SK-N-DZ (cell line): Measurements from ENCODE around the gene CALN1.
"Not testable (repeated sequence)": the region's sequence is repeated elsewhere in the genome, so short reads cannot be mapped to it uniquely, and the experiment has no call there.

Experiments
- DNase-seq: peaks from one replicate; pipeline ENCODE4 v3.0.0-alpha.2; 2015; ENCODE audit warnings: low spot score

Gene CALN1

DNA sequence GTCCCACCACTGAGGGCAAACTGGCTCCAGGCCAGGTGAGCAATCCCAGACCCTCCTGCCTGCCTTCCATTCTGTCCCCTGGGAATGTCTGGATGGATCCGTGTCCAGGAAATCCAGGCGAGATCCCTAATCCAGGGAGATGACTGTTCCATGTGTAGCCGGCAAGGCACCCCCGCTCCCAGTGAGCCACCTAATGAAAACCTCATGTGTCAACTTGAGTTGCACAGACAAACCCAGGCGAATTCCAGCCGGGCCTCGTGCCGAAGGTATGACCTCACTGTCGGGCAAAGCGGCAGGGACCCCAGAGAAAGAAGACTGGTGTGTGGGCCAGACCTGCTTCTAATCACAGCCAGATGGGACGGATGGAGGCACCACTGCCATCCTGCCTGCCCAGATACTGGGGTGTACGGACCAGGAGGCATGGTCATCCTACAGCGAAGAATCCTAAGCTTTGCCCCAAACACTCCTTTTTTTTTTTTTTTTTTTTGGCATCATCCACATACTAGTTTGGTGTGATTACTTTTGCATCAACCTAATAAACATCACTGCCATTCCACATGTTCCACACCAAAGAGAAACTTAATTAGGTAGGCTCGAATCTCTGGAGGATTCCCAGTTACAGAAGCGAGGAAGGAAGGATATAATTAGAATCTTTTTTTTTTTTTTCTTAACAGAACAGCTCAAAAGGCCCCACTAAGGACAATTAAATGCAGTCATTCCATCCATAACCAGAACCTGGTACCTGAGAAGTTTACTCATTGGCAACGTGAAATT lies 313.1 kb downstream of the CALN1 start:
- peak; percentile 26 for DNase-seq

DNA sequence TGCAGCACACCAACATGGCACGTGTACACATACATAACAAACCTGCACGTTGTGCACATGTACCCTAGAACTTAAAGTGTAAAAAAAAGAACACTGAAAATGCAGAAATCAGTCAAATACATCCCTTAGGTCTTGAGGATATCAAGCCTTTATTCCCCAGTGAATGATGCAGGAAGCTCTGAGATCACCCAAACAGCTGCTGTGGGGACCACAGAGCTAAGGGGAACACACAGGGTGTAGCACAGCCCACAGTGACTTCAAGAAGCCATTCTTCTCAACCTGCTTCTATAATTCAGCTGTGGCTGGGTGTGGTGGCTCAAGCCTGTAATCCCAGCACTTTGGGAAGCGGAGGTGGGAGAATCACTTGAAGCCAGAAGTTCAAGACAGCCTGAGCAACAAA lies 314.9 kb downstream of the CALN1 start:
- no peak for DNase-seq

DNA sequence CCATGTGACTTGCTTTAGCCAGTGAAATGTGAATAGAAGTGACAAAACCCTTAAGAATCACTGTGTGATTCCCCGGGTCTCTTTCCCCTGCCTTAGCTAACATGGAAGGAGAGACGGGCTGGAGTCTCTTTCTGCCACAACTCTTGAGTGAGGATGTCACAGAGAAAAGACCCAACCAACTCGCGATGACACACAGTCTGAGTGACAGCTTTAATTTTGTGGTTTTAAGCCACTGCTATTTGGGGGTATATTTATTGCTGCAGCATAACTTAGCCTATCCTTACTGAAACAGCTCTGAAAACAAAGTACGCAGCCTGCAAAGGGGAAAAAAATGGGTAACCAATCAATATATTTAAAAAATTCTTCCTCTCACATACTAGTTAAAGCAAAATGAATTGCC lies 319.4 kb downstream of the CALN1 start:
- DNase-seq, result no peak

DNA sequence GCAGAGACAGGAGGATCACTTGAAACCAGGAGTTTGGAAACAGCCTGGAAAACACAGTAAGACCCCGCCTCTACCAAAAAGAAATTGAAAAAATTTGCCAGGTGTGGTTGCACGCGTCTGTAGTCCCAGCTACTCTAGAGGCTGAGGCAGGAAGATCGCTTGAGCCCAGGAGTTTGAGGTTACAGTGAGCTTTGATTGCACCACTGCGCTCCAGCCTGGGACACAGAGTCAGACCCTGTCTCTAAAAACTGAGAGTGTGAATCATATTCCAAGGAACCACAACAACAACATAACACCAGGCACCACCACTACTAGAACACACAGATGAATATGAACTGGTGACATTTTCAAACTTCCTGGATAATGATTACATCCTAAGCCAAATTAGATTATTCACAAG lies 324.2 kb downstream of the CALN1 start:
- no peak for DNase-seq

- DNase-seq, result no peak
Measured at GRCh38 chr7:72080865-72081510, 331.1 kb downstream of the CALN1 start.

DNA sequence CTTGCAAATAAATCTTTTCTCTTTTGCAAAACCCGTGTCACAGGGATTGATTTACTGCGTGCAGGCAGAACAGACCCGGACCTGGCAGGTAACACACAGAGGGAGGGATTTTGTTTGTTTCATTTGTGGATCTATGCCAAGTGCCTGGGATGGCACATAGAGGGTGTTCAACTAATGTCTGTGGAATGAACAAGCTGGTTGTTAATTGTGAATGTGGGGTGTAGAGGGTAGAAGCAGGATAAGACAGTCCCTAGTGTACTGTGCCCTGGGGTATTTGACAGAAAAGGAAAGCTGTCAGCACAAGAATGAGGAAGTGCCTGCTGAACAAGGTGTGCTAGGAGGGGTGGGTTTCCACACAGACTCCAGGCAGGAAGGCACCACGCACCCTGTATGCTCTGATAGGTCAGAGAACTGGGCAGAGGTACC lies 331.8 kb downstream of the CALN1 start:
- no peak for DNase-seq

DNA sequence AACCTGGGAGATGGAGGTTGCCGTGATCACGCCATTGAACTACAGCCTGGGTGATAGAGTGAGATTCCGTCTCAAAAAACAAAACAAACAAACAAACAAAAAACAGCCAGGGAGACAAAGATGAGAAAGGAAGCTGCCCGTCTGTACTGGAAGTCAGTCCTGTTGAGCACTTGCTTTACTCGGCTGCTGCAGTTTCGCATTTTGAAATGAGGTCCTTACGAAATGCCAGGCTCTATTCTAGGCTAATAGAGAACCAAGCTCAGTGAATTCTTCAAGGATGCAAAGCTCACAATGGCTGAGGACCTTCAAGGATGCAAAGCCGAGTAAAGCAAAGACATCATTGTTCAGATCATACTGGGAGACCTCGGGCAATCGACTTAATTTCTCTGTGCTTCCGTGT lies 333.3 kb downstream of the CALN1 start:
- no peak for DNase-seq

DNA sequence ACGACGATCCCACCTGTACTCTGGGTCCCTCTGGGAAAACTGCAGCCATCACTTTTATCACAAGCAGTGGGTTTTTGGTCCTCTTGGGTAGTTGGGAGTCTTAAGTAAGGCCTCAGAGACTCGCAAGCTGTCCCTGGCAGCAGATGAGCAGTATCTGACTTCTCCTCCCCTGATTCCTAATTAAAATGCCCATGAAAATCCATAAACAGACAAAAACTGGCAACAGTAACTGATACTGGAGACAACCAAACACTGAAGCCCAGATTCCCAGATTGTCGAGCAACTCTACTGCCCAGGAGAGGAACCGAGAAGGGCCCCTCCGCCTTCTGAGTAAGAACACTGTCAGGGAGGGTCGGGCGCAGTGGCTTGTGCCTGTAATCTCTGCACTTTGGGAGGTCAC lies 333.8 kb downstream of the CALN1 start:
- no peak for DNase-seq

DNA sequence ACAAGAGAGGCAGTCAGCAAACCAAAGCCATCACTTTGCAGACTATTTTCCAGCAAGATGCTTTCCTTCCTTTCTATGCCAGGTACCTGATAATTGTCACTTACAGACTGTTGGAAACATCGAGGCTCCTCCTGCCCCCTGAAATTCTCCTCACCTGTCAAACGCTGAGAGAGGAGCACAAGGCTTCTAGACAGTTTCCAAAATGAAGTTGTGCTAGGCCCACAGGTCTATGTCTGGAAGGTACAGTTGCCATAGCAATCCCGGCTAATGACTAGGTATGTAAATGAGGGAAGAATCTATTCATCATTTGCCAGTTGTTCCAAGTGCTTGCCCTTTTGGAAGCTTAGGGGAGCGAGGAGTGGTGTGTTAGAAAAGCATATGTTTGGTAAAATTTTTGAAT lies 334.4 kb downstream of the CALN1 start:
- DNase-seq, result no peak

- no peak for DNase-seq
Measured at GRCh38 chr7:72072901-72073300, 339.2 kb downstream of the CALN1 start.

DNA sequence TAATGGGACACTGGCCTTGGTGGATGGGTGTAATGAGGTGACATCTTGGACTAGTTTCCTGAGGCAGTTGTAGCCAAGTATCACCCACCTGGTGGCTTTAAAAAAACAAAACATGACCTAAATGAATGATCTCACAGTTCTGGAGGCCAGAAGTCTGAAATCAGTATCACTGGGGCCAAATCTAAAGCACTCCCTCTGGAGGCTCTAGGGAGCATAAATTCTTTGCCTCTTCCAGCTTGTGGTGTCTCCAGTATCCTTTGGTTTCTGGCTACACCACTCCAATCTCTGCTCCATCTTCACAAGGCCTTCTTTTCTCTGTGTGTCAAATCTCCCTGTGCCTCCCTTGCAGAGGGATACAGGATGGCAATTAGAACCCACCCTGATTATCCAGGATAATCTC lies 342.9 kb downstream of the CALN1 start:
- no peak for DNase-seq

GRCh38 chr7:72065764-72066163 lies 346.4 kb downstream of the CALN1 start:
- not testable (repeated sequence) for DNase-seq

GRCh38 chr7:72064916-72065315 lies 347.2 kb downstream of the CALN1 start:
- DNase-seq, result no peak

- no peak for DNase-seq
Measured at GRCh38 chr7:72063330-72063729, 348.8 kb downstream of the CALN1 start.

- DNase-seq, result no peak
Measured at GRCh38 chr7:72062666-72063065, 349.5 kb downstream of the CALN1 start.

DNA sequence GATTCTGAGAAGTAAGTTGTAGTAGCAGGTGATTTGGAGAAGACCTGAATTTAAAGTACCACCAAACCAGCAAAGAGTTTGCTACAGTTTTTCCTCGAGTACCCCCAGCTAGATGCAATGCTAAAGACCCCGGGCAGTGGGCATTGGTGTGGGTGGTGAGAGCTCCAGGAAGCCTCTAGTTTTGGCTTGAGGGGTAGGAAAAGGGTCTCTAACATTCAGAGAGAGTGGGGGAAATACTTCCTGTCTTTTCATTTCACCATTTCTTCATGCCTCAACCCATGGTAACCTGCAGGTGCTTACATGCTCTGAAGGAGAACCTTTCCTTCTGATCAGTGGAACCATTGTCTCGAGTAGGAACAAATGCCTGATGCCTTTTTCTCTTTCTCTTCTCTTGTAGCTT lies 352.2 kb downstream of the CALN1 start:
- DNase-seq, result no peak

GRCh38 chr7:72058579-72058978 lies 353.6 kb downstream of the CALN1 start:
- DNase-seq, result no peak

- DNase-seq, result no peak
Measured at GRCh38 chr7:72057796-72058195, 354.3 kb downstream of the CALN1 start.

GRCh38 chr7:72057231-72057630 lies 354.9 kb downstream of the CALN1 start:
- DNase-seq, result no peak

- no peak for DNase-seq
Measured at GRCh38 chr7:72055426-72055825, 356.7 kb downstream of the CALN1 start.

DNA sequence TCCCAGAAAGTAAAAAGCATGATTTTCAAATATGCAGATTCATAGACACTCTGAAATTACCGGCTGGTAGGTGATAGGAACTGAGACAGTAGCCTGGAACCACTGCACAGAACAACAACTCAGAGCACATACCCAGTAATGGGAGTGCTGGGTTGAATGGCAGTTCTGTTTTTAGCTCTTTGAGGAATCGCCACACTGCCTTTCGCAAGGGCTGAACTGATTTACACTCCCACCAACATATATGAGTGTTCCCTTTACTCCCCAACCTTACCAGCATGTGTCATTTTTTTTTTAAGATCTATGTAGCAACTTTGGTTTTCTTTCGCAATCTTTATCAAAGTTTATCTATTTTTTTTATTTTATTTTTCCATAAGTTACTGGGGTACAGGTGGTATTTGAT lies 358.8 kb downstream of the CALN1 start:
- DNase-seq, result no peak

GRCh38 chr7:72048420-72048819 lies 363.7 kb downstream of the CALN1 start:
- DNase-seq, result no peak

DNA sequence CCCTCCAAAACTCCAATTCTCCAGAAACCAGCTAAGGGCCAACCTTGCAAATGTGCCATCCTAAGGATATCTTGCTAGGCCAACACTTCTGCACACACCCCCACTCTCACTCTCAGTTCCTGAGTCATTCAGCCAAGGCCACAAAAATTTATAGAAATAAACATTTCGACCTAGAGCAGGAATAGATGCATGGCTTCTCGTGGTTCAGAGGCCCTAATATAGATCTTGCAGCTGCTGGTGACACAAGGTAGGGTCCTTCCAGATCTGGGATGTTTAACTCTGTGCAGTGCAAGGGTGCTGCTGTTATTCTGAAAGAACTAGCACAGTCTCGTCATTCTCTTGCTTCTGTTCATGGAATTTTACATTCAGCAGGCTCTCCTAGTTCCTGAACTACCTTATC lies 369.3 kb downstream of the CALN1 start:
- no peak for DNase-seq
